Ishikawa (cell line): ENCODE measurements around the gene TUBD1.

ENCODE experiments used
- MAX ChIP-seq: IDR thresholded peaks from 2 replicates; pipeline ENCODE4 v1.6.1; 2012
- TCF12 ChIP-seq: IDR thresholded peaks from 2 replicates; pipeline ENCODE4 v1.6.1; 2012; ENCODE audit warnings: low read depth

GRCh38 chr17:59859444-59860025 lies 33.2 kb downstream of the TUBD1 start:
- TF ChIP-seq MAX (no peak), TCF12 (no peak)
